ENCODE data around the gene CSMD2. TPM values are rescaled to one million over a fixed set of nuclear protein-coding genes. Genes with fewer than 3 reads are reported as not detected.

CSMD2 gene
- total RNA-seq, 2 donors from 2014 or later: 2.8 to 3.0 TPM

- Histone ChIP-seq H3K4me1 (ENCODE audit: control insufficient read depth in 1 of 2, low read depth in 2 of 2) (peaks cover under 1 to 7% of the 10 kb centered on the region in 2 donors), H3K27me3 (replicated peaks; ENCODE audit: insufficient read depth) (no peaks in the 10 kb centered on the region), H3K4me3 (no peak overlapping the region), H3K9me3 (no peaks in the 10 kb centered on the region), H3K36me3 (no peaks in the 10 kb centered on the region), H3K27ac (no peak overlapping the region)
- ATAC-seq (ENCODE audit: insufficient number of reproducible peaks, low FRiP score, low read depth) (no peak), DNase-seq (ENCODE audit: low spot score) (no peak)
- no peak for TF ChIP-seq CTCF (IDR thresholded peaks at IDR 0.05)
Observed at GRCh38 chr1:33979341-33979740, 185.7 kb downstream of the CSMD2 start.

- ATAC-seq (ENCODE audit: insufficient number of reproducible peaks, low FRiP score, low read depth) (no peak), DNase-seq (ENCODE audit: low spot score) (no peak)
- Histone ChIP-seq H3K36me3 (no peaks in the 10 kb centered on the region), H3K4me1 (ENCODE audit: control insufficient read depth in 1 of 2, low read depth in 2 of 2) (peaks cover 3 to 35% of the 10 kb centered on the region in 2 donors), H3K9me3 (no peaks in the 10 kb centered on the region), H3K4me3 (no peak overlapping the region), H3K27me3 (replicated peaks; ENCODE audit: insufficient read depth) (no peaks in the 10 kb centered on the region), H3K27ac (no peak overlapping the region)
- TF ChIP-seq CTCF (IDR thresholded peaks at IDR 0.05): no peak
Observed at GRCh38 chr1:33975961-33976360, 189.1 kb downstream of the CSMD2 start.

- H3K4me1 ChIP-seq (ENCODE audit: control insufficient read depth in 1 of 2, low read depth in 2 of 2): peaks cover 3 to 36% of the 10 kb centered on the region in 2 donors
- TF ChIP-seq CTCF (IDR thresholded peaks at IDR 0.05): no peak
- no peak overlapping the region for H3K4me3 ChIP-seq
- H3K36me3 ChIP-seq: no peaks in the 10 kb centered on the region
- H3K27ac ChIP-seq: no peak overlapping the region
- DNase-seq (ENCODE audit: low spot score) (no peak), ATAC-seq (ENCODE audit: insufficient number of reproducible peaks, low FRiP score, low read depth) (no peak)
- no peaks in the 10 kb centered on the region for H3K9me3 ChIP-seq
- no peaks in the 10 kb centered on the region for H3K27me3 ChIP-seq (replicated peaks; ENCODE audit: insufficient read depth)
Observed at GRCh38 chr1:33973799-33974545, 191.1 kb downstream of the CSMD2 start.

GRCh38 chr1:33972676-33973395 lies 192.2 kb downstream of the CSMD2 start:
- Histone ChIP-seq H3K27ac (no peak overlapping the region), H3K27me3 (replicated peaks; ENCODE audit: insufficient read depth) (no peaks in the 10 kb centered on the region), H3K36me3 (no peaks in the 10 kb centered on the region), H3K4me3 (no peak overlapping the region), H3K4me1 (ENCODE audit: control insufficient read depth in 1 of 2, low read depth in 2 of 2) (peaks cover 3 to 36% of the 10 kb centered on the region in 2 donors), H3K9me3 (no peaks in the 10 kb centered on the region)
- DNase-seq (ENCODE audit: low spot score): no peak
- TF ChIP-seq CTCF (IDR thresholded peaks at IDR 0.05): no peak
- ATAC-seq (ENCODE audit: insufficient number of reproducible peaks, low FRiP score, low read depth): no peak

GRCh38 chr1:33971913-33972312 lies 193.1 kb downstream of the CSMD2 start:
- Histone ChIP-seq H3K27ac (no peak overlapping the region), H3K27me3 (replicated peaks; ENCODE audit: insufficient read depth) (no peaks in the 10 kb centered on the region), H3K9me3 (no peaks in the 10 kb centered on the region), H3K36me3 (no peaks in the 10 kb centered on the region), H3K4me1 (ENCODE audit: control insufficient read depth in 1 of 2, low read depth in 2 of 2) (peaks cover 3 to 36% of the 10 kb centered on the region in 2 donors), H3K4me3 (no peak overlapping the region)
- DNase-seq (ENCODE audit: low spot score) (no peak), ATAC-seq (ENCODE audit: insufficient number of reproducible peaks, low FRiP score, low read depth) (no peak)
- no peak for TF ChIP-seq CTCF (IDR thresholded peaks at IDR 0.05)

All from thoracic aorta (tissue), 2 donors.